K562 (cell line): ENCODE measurements around the gene DLG3. TPM values are rescaled to one million over a fixed set of nuclear protein-coding genes. Genes with fewer than 3 reads are reported as not detected.

ENCODE experiments used
- CBFB ChIP-seq: sonication (generic); formaldehyde crosslinking; IDR thresholded peaks from 2 replicates; pipeline ENCODE4 v1.4.0; 2020; ENCODE audit warnings: mild to moderate bottlenecking, missing genetic modification reagents
- CBX1 ChIP-seq: sonication (generic); IDR thresholded peaks from 2 replicates; pipeline ENCODE4 v1.6.1; 2016; ENCODE audit warnings: antibody characterized with exemption, low read depth, mild to moderate bottlenecking
- PRPF4 ChIP-seq: fragments of 200-400 bp; formaldehyde crosslinking; IDR thresholded peaks from one replicate; pipeline ENCODE4 v1.6.1; 2017; ENCODE audit warnings: low read length, low read depth, mild to moderate bottlenecking; ENCODE audit not compliant: insufficient read depth, poor library complexity, severe bottlenecking
- ZNF347 ChIP-seq: fragments of 450-650 bp; formaldehyde crosslinking; IDR thresholded peaks from 2 replicates; pipeline ENCODE4 v1.4.0; 2020; ENCODE audit warnings: low read depth, mild to moderate bottlenecking, moderate library complexity
- ZNF407 ChIP-seq: fragments of 450-650 bp; IDR thresholded peaks from 2 replicates; pipeline ENCODE4 v1.6.1; 2016; ENCODE audit warnings: low read depth
- ZNF518B ChIP-seq: fragments of 250-450 bp; sonication (Bioruptor Pico); IDR thresholded peaks from 2 replicates; pipeline ENCODE4 v1.5.0; 2021; ENCODE audit warnings: mild to moderate bottlenecking, moderate library complexity
- ZNF551 ChIP-seq: fragments of 250-450 bp; sonication (Bioruptor Pico); IDR thresholded peaks from 2 replicates; pipeline ENCODE4 v1.5.0; 2021; ENCODE audit warnings: mild to moderate bottlenecking, moderate library complexity
- polyA plus RNA-seq, 8 experiments: library from polyadenylated mRNA; depleted of rRNA in 4 of 8; stranded (reverse) in 5 of 8; unstranded in 3 of 8; fragments of >200 nt; fragmentation: Nextera tagmentation in 2 of 8; fragmentation: Illumina TruSeq in 1 of 8; extraction: Ambion mirVana in 2 of 8; extraction: Trizol in 1 of 8; gene quantifications; 2 replicates each; pipeline versions ENCODE4 v1.2.1 to v1.2.3, GENCODE V29; 2011 to 2014; ENCODE audit warnings: inconsistent platforms in 1 of 8, missing spikeins in 1 of 8
- total RNA-seq, 7 experiments: library from RNA; depleted of rRNA in 6 of 7; stranded (reverse); fragments of >200 nt in 6 of 7; fragmentation: Illumina TruSeq in 2 of 7; extraction: Trizol in 2 of 7; gene quantifications; 2 replicates each; pipeline versions ENCODE4 v1.2.1 to v1.2.3, GENCODE V29; 2011 to 2021; ENCODE audit warnings: low replicate concordance in 1 of 7

The DLG3 gene
- total and polyA plus RNA-seq, 9 of the 15 experiments (the other 6 are each of a cell fraction or from before 2014, with no cell fraction given): 3.1 to 15.7 (median 8.8) TPM

- TF ChIP-seq ZNF407 (no peak), CBFB (CRISPR knock-in tag) (no peak), ZNF347 (CRISPR knock-in tag) (no peak), CBX1 (no peak), ZNF518B (CRISPR knock-in tag) (no peak), ZNF551 (CRISPR knock-in tag) (no peak), PRPF4 (no peak)
- TF ChIP-seq, all 486 proteins: peak for 0
Measured at GRCh38 chrX:70553516-70553915, 108.9 kb downstream of the DLG3 start (continued).
